Thyroid gland (tissue), 4 donors: ENCODE data around the gene TH. TPM values are rescaled to one million over a fixed set of nuclear protein-coding genes. Genes with fewer than 3 reads are reported as not detected.

Experiments
- DNase-seq, 2 donors: peaks; one replicate each; pipeline ENCODE4 v3.0.0-alpha.2; 2019
- H3K27ac ChIP-seq, 3 donors: fragments of 200-600 bp; sonication (generic); 1 replicate in 2 of 3; 2 replicates in 1 of 3; pipeline ENCODE4 v1.5.1; 2016 to 2019; ENCODE audit warnings: mild to moderate bottlenecking in 1 of 3, moderate library complexity in 1 of 3
- H3K27me3 ChIP-seq: fragments of 200-600 bp; sonication (generic); one replicate; pipeline ENCODE4 v1.5.1; 2019
- H3K36me3 ChIP-seq, 2 donors: fragments of 200-600 bp; sonication (generic); one replicate each; pipeline ENCODE4 v1.5.1; 2016 to 2019
- H3K4me1 ChIP-seq, 2 donors: fragments of 200-600 bp; sonication (generic); one replicate each; pipeline ENCODE4 v1.5.1; 2017 to 2019
- H3K4me3 ChIP-seq, 3 donors: fragments of 200-600 bp; sonication (generic); replicated peaks in 1 of 3; 1 replicate in 2 of 3; 2 replicates in 1 of 3; pipeline ENCODE4 v1.5.1; 2016; ENCODE audit warnings: mild to moderate bottlenecking in 1 of 3
- H3K9me3 ChIP-seq: fragments of 200-600 bp; sonication (generic); one replicate; pipeline ENCODE4 v1.5.1; 2017
- POLR2A ChIP-seq, 2 donors: fragments of 450-650 bp; IDR thresholded peaks; one replicate each; pipeline ENCODE4 v1.6.1; 2017; ENCODE audit warnings: antibody characterized with exemption in 2 of 2, mild to moderate bottlenecking in 2 of 2, moderate library complexity in 1 of 2
- WGBS, 2 donors: methylation state at CpG; one replicate each; pipeline ENCODE4 v1.1.5; 2017; 5-methylcytosine and 5-hydroxymethylcytosine counted together
- intact Hi-C: fragments of 100-400 bp; cut with DNase I; formaldehyde crosslinking; loops from one replicate; pipeline ENCODE4 v1.15.1; 2023
- total RNA-seq, 4 donors: library from RNA; depleted of rRNA; stranded (reverse); fragments of >200 nt; gene quantifications; one replicate each; pipeline ENCODE4 v1.2.3, GENCODE V29; 2016
- TF ChIP-seq, protein P1 (sequence below), 6 experiments: fragments of 200-600 bp in 3 of 6; fragments of 450-650 bp in 3 of 6; sonication (generic) in 3 of 6; IDR thresholded peaks; one replicate each; pipeline ENCODE4 v1.5.1; 2016 to 2019; ENCODE audit warnings: antibody characterized with exemption in 6 of 6, mild to moderate bottlenecking in 2 of 6, inconsistent platforms in 1 of 6, moderate library complexity in 1 of 6

Gene TH
- total RNA-seq, 4 donors from 2014 or later = not detected

DNA sequence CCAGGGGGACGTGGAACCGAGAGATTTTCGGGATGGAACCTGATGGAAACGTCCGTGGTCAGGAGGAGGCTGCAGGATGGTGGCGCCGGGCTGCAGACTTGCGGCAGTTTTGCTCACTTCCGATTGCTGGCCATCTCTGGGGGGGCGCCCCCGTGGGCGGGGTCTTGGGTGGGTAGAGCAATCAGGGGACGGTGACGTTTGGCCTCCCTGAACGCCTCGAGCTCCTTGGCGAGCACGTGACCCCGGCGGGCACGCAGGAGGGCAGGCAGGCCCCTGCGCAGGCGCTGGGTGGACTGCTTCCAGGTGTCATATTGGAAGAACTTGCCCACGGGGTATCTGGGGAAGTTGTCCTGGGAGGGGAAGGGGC is 38.8 kb downstream of the TH start:
- DNase-seq = no peak
- Histone ChIP-seq H3K36me3 (no peaks in the 10 kb centered on the region), H3K4me1 (peaks cover 6 to 7% of the 10 kb centered on the region in 2 donors), H3K4me3 (no peak overlapping the region), H3K27me3 (peaks cover 3% of the 10 kb centered on the region), H3K27ac (no peak overlapping the region), H3K9me3 (no peaks in the 10 kb centered on the region)
- intact Hi-C loops = no loop called here
- 46% methylated on average over 17 to 24 of the region's 24 CpGs for WGBS, 2 donors
- TF ChIP-seq POLR2A (IDR thresholded peaks at IDR 0.05) = no peak
- TF ChIP-seq, protein P1, sequence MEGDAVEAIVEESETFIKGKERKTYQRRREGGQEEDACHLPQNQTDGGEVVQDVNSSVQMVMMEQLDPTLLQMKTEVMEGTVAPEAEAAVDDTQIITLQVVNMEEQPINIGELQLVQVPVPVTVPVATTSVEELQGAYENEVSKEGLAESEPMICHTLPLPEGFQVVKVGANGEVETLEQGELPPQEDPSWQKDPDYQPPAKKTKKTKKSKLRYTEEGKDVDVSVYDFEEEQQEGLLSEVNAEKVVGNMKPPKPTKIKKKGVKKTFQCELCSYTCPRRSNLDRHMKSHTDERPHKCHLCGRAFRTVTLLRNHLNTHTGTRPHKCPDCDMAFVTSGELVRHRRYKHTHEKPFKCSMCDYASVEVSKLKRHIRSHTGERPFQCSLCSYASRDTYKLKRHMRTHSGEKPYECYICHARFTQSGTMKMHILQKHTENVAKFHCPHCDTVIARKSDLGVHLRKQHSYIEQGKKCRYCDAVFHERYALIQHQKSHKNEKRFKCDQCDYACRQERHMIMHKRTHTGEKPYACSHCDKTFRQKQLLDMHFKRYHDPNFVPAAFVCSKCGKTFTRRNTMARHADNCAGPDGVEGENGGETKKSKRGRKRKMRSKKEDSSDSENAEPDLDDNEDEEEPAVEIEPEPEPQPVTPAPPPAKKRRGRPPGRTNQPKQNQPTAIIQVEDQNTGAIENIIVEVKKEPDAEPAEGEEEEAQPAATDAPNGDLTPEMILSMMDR (IDR thresholded peaks at IDR 0.05) = no peak

DNA sequence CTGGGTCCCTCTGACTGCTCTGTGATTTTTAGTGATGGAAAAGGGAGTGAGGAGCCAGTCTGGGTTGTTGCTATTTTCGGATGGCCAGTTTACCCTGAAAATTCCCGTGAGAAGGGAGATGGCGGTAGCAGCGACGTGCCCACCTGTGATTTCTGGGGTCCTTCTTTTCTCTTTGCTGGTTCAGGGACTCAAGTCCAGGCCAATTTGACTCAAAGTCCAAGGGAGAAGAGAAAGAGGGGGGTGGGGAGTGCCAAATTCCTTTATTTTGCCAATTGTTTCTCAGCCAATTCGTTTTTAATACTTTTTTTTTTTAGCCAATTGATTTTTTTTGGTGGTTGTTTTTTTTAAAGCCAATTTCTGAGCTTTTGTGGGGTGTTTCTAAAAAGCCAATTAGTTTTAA is 39.4 kb downstream of the TH start:
- intact Hi-C loops = no loop called here
- no peak overlapping the region for H3K4me3 ChIP-seq
- WGBS, 2 donors = 63 to 65% methylated on average over 6 of the region's 6 CpGs
- H3K27me3 ChIP-seq = peaks cover 3% of the 10 kb centered on the region
- H3K4me1 ChIP-seq = peaks cover under 1% of the 10 kb centered on the region in 2 donors
- no peaks in the 10 kb centered on the region for H3K36me3 ChIP-seq
- no peak overlapping the region for H3K27ac ChIP-seq
- H3K9me3 ChIP-seq = no peaks in the 10 kb centered on the region
- DNase-seq = no peak
- TF ChIP-seq, protein P1 (IDR thresholded peaks at IDR 0.05) = no peak
- TF ChIP-seq POLR2A (IDR thresholded peaks at IDR 0.05) = no peak

DNA sequence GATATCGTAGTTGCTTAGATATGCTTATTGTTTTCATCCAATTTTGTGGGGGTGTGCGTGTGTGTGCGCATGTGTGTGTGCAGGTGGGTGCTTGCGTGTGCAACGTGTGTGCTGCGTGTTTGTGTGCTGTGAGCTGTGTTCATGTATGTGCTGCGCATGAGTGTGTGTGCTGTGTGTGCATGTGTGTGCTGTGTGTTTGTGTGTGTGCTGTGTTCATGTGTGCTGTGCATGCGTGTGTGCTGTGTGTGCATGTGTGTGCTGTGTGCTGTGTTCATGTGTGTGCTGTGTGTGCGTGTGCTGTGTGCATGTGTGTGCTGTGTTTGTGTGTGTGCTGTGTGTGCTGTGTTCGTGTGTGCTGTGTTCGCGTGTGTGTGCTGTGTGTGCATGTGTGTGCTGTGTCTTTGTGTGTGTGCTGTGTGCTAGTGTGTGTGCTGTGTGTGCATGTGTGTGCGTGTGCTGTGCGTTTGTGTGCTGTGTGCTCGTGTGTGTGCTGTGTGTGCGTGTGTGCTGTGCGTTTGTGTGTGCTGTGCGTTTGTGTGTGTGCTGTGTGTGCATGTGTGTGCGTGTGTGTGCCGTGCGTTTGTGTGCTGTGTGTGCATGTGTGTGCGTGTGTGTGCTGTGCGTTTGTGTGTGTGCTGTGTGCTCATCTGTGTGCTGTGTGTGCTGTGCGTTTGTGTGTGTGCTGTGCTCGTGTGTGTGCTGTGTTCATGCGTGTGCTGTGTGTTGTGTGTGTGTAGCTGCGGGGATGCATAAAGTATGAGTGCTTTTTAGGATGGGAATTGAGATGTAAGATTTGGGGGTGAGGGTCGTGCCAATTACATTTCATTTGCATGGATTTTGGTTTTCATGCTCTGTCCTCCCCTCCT is 40.0 kb downstream of the TH start:
- H3K4me3 ChIP-seq = no peak overlapping the region
- no peaks in the 10 kb centered on the region for H3K9me3 ChIP-seq
- intact Hi-C loops = no loop called here
- 84 to 88% methylated on average over 28 of the region's 28 CpGs for WGBS, 2 donors
- no peaks in the 10 kb centered on the region for H3K36me3 ChIP-seq
- no peaks in the 10 kb centered on the region for H3K4me1 ChIP-seq
- peaks cover 3% of the 10 kb centered on the region for H3K27me3 ChIP-seq
- TF ChIP-seq POLR2A (IDR thresholded peaks at IDR 0.05) = no peak
- TF ChIP-seq, protein P1 (IDR thresholded peaks at IDR 0.05) = no peak
- no peak overlapping the region for H3K27ac ChIP-seq
- no peak for DNase-seq

DNA sequence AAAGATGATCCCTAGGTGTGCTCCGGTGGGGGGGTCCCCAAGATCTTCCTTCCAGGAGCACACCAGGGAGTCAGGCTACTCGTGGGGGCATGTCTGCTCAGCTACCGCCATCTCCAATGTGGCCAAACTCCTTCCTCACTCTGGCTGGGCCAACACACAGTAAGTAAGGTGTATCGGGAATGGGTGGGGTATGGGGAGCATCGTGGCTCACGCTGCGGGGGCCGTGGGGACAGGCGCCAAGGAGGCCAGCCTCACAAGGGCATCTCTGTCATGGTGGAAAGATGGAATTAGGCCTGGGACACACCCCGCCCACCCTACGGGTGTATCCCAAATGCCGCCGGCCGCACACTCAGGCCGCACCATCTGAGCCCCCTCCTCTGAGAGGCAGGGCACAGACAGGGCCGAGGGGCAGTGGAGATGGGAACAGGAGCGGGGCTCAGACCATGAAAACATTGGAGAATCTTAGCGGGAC is 40.7 kb downstream of the TH start:
- Histone ChIP-seq H3K36me3 (no peaks in the 10 kb centered on the region), H3K27me3 (peaks cover 1% of the 10 kb centered on the region), H3K9me3 (no peaks in the 10 kb centered on the region), H3K27ac (no peak overlapping the region), H3K4me3 (no peak overlapping the region), H3K4me1 (no peaks in the 10 kb centered on the region)
- intact Hi-C loops = no loop called here
- no peak for TF ChIP-seq POLR2A (IDR thresholded peaks at IDR 0.05)
- TF ChIP-seq, protein P1 (IDR thresholded peaks at IDR 0.05) = no peak
- 84 to 86% methylated on average over 18 of the region's 18 CpGs for WGBS, 2 donors
- no peak for DNase-seq

DNA sequence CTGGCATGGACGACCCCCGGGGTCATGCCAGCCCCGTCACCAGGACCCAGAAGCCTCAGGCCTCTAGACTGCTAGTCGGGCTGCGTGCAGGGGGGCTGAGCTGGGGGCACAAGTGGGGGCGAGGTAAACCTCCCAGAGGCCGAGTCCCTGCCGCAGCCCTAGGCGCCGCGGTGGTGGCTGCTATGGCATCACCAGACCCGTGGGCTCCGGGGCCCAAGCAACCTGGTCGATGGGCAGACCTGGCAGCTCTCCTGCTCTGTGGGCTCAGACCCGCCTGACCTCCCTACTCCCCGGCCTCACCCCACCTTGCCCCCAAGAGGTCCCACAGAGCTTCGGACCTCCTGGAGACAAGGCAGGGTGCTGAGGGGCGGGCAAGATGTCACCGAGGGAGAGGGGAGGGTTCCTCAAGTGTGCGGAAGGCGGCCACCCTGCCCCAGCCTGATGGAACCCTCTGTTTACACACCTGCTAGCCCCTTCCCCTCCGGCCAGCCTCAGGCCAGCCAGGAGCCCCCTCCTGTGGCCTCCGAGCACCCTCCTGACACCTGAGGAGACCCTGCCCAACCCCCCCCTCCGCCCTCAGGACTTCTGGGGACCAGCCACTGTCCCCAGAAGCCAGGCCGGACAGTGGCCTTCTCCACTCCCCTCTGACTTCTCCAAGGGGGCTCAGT is 41.8 kb downstream of the TH start:
- Histone ChIP-seq H3K27me3 (no peaks in the 10 kb centered on the region), H3K4me3 (no peak overlapping the region), H3K36me3 (no peaks in the 10 kb centered on the region), H3K9me3 (no peaks in the 10 kb centered on the region), H3K27ac (no peak overlapping the region), H3K4me1 (no peaks in the 10 kb centered on the region)
- WGBS, 2 donors = 88 to 100% methylated on average over 3 to 6 of the region's 25 CpGs
- no peak for DNase-seq
- TF ChIP-seq, protein P1 (IDR thresholded peaks at IDR 0.05) = no peak
- intact Hi-C loops = no loop called here
